GM18508 (cell line): ENCODE data around the gene GPATCH1.
"Not testable (repeated sequence)": the region's sequence is repeated elsewhere in the genome, so short reads cannot be mapped to it uniquely, and the experiment has no call there.

Source experiments
- ATAC-seq: cut with Tn5 transposase; IDR thresholded peaks from one replicate; pipeline ENCODE4 v1.9.1; 2021; ENCODE audit warnings: moderate number of reproducible peaks; ENCODE audit not compliant: insufficient read depth, unreplicated experiment

The GPATCH1 gene

GRCh38 chr19:33110137-33110910 lies 29.3 kb downstream of the GPATCH1 start:
- no peak for ATAC-seq

GRCh38 chr19:33111587-33111986 lies 30.6 kb downstream of the GPATCH1 start:
- ATAC-seq = no peak

DNA sequence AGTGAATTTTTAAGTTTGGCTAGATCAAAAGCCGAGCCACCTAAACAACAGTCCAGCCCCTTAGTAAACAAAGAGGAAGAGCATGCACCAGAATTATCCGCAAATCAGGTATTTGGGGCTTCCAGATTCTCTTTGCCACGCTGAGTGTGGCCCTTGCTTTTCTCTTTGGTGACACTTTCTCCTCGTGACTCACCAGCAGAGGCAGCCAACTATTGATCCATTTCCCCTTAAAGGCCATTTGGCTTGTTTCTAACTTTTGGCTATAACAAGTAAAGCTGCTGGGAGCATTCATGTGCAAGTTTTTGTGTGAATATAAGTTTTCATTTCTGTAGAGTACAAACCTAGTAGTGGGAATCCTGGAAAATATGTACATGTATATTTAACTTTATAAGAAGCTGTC lies 33.3 kb downstream of the GPATCH1 start:
- no peak for ATAC-seq

- no peak for ATAC-seq
Measured at GRCh38 chr19:33117501-33117900, 36.5 kb downstream of the GPATCH1 start.

DNA sequence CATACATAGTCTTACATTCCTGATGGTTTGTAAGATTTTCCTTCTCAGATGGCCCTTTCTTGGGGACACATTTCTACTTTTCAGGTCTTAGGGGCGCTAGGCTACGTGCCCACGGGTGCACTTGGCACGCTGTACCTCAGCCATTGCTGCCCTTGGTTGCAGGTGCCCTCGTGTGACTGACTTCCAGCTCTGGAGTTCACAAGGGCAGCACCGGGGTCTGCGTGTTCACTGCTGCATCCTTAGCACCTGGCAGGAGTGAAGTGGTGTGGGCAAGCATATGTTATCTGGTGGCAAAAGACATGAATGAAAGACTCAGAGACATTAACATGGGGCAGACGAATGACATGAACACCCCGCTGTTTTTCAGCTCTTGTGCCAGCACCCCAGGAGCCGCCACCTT lies 37.7 kb downstream of the GPATCH1 start:
- ATAC-seq = no peak

DNA sequence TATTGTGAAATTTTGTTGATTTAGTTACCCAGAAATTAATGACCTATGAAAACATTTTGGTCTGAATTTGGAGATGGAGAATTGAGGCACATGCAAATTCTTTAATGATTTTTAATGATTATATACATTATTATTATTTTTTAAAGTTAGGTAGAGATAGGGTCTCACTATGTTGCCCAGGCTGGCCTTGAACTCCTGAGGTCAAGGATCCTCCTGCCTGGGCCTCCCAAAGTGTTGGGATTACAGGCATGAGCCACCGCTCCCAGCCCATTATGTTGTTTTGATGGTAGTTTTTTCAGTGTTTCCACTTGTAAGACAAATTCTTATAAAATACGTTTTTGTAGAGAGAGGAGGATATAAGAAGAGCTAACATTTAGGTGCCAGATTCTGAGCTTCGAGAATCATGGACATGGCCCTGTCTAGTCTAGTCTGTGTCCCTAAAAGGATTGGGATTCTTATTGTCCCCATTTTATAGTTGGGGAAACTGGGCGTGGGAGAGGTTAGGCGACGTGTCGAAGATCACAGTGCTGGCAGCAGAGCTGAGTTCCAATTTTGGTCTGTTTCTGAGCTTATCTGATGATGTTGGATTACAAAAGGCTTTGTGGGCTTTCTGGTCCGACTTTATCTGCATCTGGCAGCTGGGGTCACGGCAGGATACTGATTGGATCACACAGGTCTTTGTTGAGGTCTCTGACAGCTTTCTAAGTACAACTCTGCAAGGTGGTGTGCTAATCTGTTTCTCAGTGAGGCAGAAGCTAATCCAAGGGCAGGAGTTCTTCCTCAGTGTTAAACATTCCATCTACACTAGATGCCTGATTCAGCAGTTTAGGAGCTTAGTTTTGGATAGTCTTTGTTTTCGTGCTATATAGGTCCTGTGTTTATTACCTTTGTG lies 43.5 kb downstream of the GPATCH1 start:
- no peak for ATAC-seq

- ATAC-seq = no peak
Measured at GRCh38 chr19:33125929-33126388, 45.0 kb downstream of the GPATCH1 start.

GRCh38 chr19:33126712-33127111 lies 45.7 kb downstream of the GPATCH1 start:
- not testable (repeated sequence) for ATAC-seq

DNA sequence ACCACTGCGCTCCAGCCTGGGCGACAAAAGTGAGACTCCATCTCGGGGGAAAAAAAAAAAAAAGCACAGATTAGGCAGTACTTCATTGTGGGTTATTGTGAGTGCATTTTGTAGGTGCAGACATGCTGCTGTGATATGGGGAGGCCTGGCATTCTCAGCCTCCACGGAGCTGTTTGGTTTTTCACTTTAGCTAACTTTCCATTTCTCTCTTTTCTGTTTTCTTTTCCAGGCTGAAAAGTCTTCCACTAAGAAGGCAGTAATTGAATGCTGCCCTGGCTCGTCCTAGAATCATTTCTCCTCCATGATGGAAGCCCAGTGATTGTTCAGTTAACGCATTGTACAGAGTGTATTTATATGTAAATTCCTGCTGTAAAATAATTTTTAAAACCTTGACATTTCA lies 48.9 kb downstream of the GPATCH1 start:
- no peak for ATAC-seq

- no peak for ATAC-seq
Measured at GRCh38 chr19:33130433-33130832, 49.5 kb downstream of the GPATCH1 start.

DNA sequence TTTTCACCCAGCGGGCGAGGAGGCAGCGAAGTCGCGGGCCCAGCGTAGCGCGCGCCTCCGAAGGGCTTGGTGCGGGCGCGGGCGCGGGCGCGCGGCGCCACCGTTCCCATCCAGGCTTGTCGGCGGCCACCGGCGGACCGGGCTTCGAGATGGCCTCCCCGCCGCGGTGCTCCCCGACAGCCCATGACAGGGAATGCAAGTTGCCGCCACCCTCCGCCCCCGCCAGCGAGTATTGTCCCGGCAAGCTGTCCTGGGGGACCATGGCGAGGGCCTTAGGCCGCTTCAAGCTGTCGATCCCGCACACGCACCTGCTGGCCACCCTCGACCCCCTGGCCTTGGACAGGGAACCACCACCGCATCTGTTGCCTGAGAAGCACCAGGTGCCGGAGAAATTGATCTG lies 51.0 kb downstream of the GPATCH1 start, which contains the start of gene WDR88:
Gene WDR88, plus strand, starts transcription at position 94 of the 400 bp plus-strand sequence. Its CDS starts 56 bp downstream, at position 150.
- no peak for ATAC-seq

- ATAC-seq = no peak
Measured at GRCh38 chr19:33132425-33132824, 51.4 kb downstream of the GPATCH1 start.

DNA sequence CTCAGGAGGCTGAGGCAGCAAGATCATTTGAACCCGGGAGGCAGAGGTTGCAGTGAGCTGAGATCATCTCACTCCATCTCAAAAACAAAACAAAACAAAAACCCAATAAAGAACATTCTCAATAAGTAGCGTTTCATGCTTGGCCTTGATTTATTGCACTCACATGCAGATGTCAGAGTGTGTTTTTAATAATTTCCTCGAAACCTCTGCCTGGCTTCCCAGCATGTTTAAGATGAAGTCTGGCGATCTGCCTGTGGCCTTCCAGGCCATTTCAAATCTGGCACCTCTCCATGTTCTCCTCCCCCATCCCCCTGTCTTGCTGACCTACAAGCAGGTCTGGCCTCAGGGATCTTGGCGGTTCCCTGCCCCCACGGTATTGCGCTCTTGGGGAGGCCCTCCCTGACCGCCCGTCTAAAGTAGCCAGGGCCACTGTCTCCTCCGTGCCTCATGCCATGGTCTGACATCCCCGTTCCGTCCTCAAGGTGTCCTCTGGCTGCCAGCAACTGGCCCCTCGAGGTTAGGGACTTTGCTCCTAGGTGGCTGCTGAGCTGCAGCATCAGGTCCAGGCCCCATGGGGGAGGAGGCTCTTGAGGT lies 52.6 kb downstream of the GPATCH1 start:
- ATAC-seq = no peak

- no peak for ATAC-seq
Measured at GRCh38 chr19:33134571-33135041, 53.6 kb downstream of the GPATCH1 start.

GRCh38 chr19:33139165-33139564 lies 58.2 kb downstream of the GPATCH1 start:
- no peak for ATAC-seq

DNA sequence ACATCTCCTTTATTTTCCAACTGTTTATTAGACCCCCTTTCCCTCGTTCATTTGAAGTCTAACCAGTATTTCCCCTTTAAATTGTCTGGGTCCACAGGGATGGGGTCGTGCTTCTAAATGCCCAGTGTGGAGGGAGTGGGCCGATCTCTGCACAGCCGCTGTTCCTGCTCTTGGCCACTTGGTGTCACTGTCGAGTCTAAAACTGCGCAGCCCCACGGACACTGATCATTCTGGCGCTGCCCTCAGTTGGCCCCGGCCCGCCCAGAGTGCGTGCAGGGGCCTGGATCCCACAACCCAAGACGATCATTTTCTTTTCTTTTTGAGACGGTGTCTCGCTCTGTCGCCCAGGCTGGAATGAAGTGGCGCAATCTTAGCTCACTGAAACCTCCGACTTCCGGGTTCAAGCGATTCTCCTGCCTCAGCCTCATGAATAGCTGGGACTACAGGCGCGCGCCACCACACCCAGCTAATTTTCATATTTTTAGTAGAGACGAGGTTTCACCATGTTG lies 63.0 kb downstream of the GPATCH1 start:
- no peak for ATAC-seq

DNA sequence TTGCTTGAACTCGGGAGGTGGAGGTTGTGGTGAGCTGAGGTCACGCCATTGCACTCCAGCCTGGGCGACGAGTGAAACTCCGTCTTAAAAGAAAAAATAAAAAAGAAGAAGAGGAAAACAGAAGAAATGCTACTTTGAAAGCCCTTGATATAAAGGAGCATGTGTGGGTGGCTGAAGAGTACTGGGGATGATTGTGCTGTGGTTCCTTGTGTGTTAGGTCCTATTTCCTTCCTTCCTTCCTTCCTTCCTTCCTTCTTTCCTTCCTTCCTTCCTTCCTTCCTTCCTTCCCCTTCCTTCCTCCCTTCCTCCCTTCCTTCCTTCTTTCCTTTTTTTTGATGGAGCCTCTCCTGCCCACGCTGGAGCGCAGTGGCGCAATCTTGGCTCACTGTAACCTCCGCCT lies 65.2 kb downstream of the GPATCH1 start:
- no peak for ATAC-seq

GRCh38 chr19:33147538-33147937 lies 66.6 kb downstream of the GPATCH1 start:
- ATAC-seq = no peak

DNA sequence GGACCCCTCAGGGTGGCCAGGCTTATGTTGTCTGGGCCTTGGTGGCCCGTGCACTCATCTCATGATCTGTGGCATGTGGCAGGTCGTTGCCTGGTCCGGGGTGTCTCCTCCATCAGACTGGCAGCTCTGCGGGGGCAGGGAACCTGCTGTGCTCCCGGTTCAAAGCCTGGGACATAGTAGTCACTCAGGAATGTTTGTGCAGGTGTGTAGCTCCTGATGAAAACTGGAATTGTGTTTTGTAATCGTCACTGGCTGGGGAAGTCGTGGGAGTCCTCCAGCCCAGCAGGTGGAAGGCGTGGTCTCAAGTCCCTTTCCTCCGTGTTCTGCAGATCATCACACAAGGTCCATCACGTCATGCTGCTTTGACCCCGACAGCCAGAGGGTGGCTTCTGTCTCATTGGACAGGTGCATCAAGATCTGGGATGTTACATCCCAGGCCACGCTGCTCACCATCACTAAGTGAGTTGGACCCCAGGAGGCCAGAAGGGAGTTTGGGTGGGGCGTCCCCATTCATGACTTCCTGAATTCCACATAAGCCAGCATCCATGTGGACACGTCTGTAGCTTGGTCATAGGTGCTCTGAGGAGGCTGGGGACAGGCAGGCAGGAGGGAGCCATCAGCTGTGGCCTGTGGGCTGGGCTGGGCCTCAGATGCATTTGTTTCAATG lies 70.0 kb downstream of the GPATCH1 start:
- no peak for ATAC-seq

- ATAC-seq = no peak
Measured at GRCh38 chr19:33152176-33152575, 71.2 kb downstream of the GPATCH1 start.
